ENCODE results near the gene HMCN1. TPM values are rescaled to one million over a fixed set of nuclear protein-coding genes. Genes with fewer than 3 reads are reported as not detected.
A peak's percentile ranks its signal among the peaks of the same experiment; 100 is the strongest.

HMCN1 gene
- total RNA-seq, 1 experiment from 2014 or later: 0.63 TPM

DNA sequence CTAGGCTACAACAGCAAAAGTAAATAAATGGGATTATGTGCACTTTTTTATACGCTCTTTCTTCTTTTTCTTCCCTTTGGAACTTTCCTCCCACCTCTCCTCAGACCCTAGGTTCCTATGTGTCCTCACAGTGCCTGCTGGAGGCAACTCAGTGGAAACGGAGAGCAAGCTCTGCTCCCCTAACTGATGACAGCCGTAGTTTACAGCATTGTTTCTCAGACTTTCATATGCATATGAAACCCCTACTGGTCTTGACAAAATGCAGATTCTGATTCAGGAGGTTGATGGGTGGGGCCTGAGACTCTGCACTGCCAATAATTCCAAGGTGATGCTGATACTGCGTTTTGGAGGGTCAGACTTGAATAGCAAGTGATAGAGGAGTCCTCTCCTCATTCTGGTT, 34.3 kb upstream of the HMCN1 start:
- Histone ChIP-seq H3K9me2 (replicated peaks; ENCODE audit: insufficient read depth, low read length) (no peaks in the 10 kb centered on the region), H3K4me1 (ENCODE audit: low read length) (no peaks in the 10 kb centered on the region; the same call in 1 of the 2 replicates), H3K79me2 (ENCODE audit: low read length) (no peaks in the 10 kb centered on the region), H4K20me1 (ENCODE audit: insufficient read depth, low read depth, low read length) (no peaks in the 10 kb centered on the region), H3K36me3 (ENCODE audit: insufficient read depth, low read length) (no peaks in the 10 kb centered on the region), H3K27ac (ENCODE audit: low read length) (no peak overlapping the region), H3K4me2 (ENCODE audit: low read depth, low read length, poor library complexity, severe bottlenecking) (no peak overlapping the region), H2AFZ (ENCODE audit: low read length) (no peak overlapping the region), H3K4me3 (ENCODE audit: low read length) (no peak overlapping the region), H3K27me3 (ENCODE audit: low read length) (no peaks in the 10 kb centered on the region), H3K9ac (ENCODE audit: low read length) (no peak overlapping the region), H3K9me3 (ENCODE audit: low read length) (no peaks in the 10 kb centered on the region)
- DNase-seq: no peak

DNA sequence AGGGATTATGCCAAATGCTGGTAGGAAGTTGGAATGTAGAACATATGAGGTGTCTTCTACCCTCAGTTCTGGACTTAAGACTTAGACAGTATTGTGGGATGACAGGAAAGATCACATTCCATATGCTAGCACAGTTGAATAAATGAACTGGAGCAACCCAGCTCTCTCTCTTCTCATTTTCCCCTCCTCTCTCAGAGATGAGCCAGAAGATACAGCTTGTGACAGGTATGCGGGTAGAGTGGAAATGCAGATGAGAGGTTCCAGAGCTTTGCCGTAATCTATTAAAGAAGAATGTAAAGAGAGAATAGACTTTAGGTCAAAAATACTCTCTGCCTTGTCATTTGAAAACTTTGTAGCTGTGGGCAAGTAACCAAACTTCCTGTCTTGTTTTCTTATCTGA, 32.5 kb upstream of the HMCN1 start:
- Histone ChIP-seq H3K27ac (ENCODE audit: low read length) (no peak overlapping the region), H3K4me1 (ENCODE audit: low read length) (no peaks in the 10 kb centered on the region; the same call in 1 of the 2 replicates), H3K27me3 (ENCODE audit: low read length) (no peaks in the 10 kb centered on the region), H3K4me3 (ENCODE audit: low read length) (no peak overlapping the region), H3K9me3 (ENCODE audit: low read length) (no peaks in the 10 kb centered on the region), H3K4me2 (ENCODE audit: low read depth, low read length, poor library complexity, severe bottlenecking) (no peak overlapping the region), H3K9ac (ENCODE audit: low read length) (no peak overlapping the region), H3K79me2 (ENCODE audit: low read length) (no peaks in the 10 kb centered on the region), H3K9me2 (replicated peaks; ENCODE audit: insufficient read depth, low read length) (no peaks in the 10 kb centered on the region), H4K20me1 (ENCODE audit: insufficient read depth, low read depth, low read length) (no peaks in the 10 kb centered on the region), H3K36me3 (ENCODE audit: insufficient read depth, low read length) (no peaks in the 10 kb centered on the region), H2AFZ (ENCODE audit: low read length) (no peak overlapping the region)
- no peak for DNase-seq

DNA sequence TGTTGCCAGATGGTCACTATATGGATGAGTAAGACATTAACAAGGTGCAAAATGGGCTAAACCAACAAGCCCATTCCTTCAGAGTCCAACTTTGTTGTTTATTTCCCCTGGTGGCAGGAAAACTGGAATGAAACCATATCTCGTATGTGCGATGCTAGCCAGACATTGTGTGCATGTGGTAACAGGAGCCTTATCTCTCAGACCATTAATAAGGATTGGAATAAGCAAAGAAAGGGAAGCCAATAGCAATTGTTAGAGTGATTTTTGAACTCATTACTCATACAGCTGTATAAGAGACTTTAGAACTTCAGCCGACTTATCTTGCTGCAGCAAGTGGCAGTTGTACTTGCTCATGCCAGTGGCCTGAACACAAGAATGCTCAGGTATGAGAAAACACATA, 30.0 kb upstream of the HMCN1 start:
- H3K9me2 ChIP-seq (replicated peaks; ENCODE audit: insufficient read depth, low read length): no peaks in the 10 kb centered on the region
- no peaks in the 10 kb centered on the region for H4K20me1 ChIP-seq (ENCODE audit: insufficient read depth, low read depth, low read length)
- no peak overlapping the region for H3K9ac ChIP-seq (ENCODE audit: low read length)
- no peaks in the 10 kb centered on the region for H3K79me2 ChIP-seq (ENCODE audit: low read length)
- no peaks in the 10 kb centered on the region for H3K36me3 ChIP-seq (ENCODE audit: insufficient read depth, low read length)
- H2AFZ ChIP-seq (ENCODE audit: low read length): no peak overlapping the region
- no peaks in the 10 kb centered on the region for H3K9me3 ChIP-seq (ENCODE audit: low read length)
- no peak overlapping the region for H3K4me3 ChIP-seq (ENCODE audit: low read length)
- no peak overlapping the region for H3K4me2 ChIP-seq (ENCODE audit: low read depth, low read length, poor library complexity, severe bottlenecking)
- no peaks in the 10 kb centered on the region; the same call in 1 of the 2 replicates for H3K4me1 ChIP-seq (ENCODE audit: low read length)
- DNase-seq: no peak
- H3K27ac ChIP-seq (ENCODE audit: low read length): no peak overlapping the region
- no peaks in the 10 kb centered on the region for H3K27me3 ChIP-seq (ENCODE audit: low read length)

DNA sequence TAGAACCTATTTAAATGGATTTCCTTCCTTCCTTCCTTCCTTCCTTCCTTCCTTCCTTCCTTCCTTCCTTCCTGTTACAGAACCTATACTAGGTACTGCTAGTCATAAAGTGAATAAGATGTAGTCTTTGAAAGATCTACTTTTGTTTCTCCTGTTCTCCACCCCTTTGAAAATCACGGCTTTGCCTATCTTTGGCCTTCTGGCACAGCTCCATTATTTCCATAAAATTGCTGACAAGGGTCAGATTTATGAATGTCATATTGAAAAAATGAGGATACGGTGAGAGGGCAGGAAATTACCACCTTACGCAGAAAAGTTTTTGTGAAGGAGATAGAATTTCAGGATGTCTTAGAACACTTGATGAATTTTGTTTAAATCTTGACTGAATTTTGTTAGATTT, 18.1 kb upstream of the HMCN1 start:
- no peak overlapping the region for H3K4me2 ChIP-seq (ENCODE audit: low read depth, low read length, poor library complexity, severe bottlenecking)
- no peaks in the 10 kb centered on the region for H3K9me3 ChIP-seq (ENCODE audit: low read length)
- H4K20me1 ChIP-seq (ENCODE audit: insufficient read depth, low read depth, low read length): no peaks in the 10 kb centered on the region
- no peaks in the 10 kb centered on the region for H3K36me3 ChIP-seq (ENCODE audit: insufficient read depth, low read length)
- no peaks in the 10 kb centered on the region for H3K27me3 ChIP-seq (ENCODE audit: low read length)
- H3K79me2 ChIP-seq (ENCODE audit: low read length): no peaks in the 10 kb centered on the region
- no peak overlapping the region for H2AFZ ChIP-seq (ENCODE audit: low read length)
- no peak overlapping the region for H3K27ac ChIP-seq (ENCODE audit: low read length)
- H3K9me2 ChIP-seq (replicated peaks; ENCODE audit: insufficient read depth, low read length): no peaks in the 10 kb centered on the region
- H3K9ac ChIP-seq (ENCODE audit: low read length): no peak overlapping the region
- H3K4me3 ChIP-seq (ENCODE audit: low read length): no peak overlapping the region
- no peaks in the 10 kb centered on the region for H3K4me1 ChIP-seq (ENCODE audit: low read length)
- no peak for DNase-seq

DNA sequence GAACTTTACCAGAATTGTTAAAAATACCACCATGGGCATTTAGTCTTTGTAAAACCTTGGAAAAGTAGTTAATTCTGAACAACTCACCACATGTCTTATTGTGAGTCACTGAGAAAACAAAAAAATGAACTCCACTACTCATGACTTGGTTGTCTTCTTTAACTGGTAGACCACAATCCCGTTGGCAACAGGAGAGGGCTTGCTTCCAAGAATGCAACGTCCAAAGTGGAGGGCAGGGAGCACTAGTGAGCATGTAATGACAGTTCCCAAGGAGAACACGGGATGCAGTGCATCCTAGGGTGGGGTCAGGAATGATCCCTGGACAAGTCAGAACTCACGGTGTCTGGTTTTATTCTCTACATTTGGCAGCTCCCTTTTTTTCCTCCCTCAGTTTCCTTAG, 15.2 kb upstream of the HMCN1 start:
- Histone ChIP-seq H3K79me2 (ENCODE audit: low read length) (no peaks in the 10 kb centered on the region), H3K9ac (ENCODE audit: low read length) (no peak overlapping the region), H3K4me3 (ENCODE audit: low read length) (no peak overlapping the region), H2AFZ (ENCODE audit: low read length) (no peak overlapping the region), H3K9me3 (ENCODE audit: low read length) (no peaks in the 10 kb centered on the region), H3K9me2 (replicated peaks; ENCODE audit: insufficient read depth, low read length) (no peaks in the 10 kb centered on the region), H3K36me3 (ENCODE audit: insufficient read depth, low read length) (no peaks in the 10 kb centered on the region), H3K27ac (ENCODE audit: low read length) (no peak overlapping the region), H4K20me1 (ENCODE audit: insufficient read depth, low read depth, low read length) (no peaks in the 10 kb centered on the region), H3K4me1 (ENCODE audit: low read length) (no peaks in the 10 kb centered on the region), H3K27me3 (ENCODE audit: low read length) (no peaks in the 10 kb centered on the region), H3K4me2 (ENCODE audit: low read depth, low read length, poor library complexity, severe bottlenecking) (no peak overlapping the region)
- DNase-seq: no peak

DNA sequence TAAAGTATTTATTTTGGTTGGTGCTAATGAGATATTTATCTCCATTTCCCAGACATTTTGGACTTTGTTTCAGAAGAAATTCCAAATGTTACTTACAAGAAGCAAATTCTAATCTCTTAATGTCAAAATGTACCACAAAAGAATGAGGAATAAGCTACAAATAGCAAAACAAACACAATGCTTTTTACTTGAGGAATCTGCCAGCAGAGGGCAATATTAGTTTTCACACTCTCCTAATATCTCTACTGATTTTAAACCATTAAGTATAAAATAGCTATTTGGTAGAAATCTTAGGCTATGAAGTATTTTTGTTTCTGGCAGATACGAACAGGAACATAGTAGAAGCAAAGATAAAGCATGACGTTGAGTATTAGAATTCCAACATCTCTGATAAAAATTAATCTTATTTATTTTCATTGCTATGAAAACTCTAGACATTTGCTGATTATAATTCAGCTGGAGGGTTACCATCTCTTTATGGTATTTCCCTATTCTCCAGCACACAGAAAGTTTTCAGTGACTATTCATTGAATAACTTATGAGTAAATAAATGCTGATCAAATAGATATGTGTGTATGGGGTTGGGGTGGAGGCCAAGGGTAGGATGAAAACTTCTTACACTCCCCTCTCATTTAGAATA, 13.4 kb upstream of the HMCN1 start:
- Histone ChIP-seq H3K36me3 (ENCODE audit: insufficient read depth, low read length) (no peaks in the 10 kb centered on the region), H3K27ac (ENCODE audit: low read length) (no peak overlapping the region), H3K9me2 (replicated peaks; ENCODE audit: insufficient read depth, low read length) (no peaks in the 10 kb centered on the region), H3K4me2 (ENCODE audit: low read depth, low read length, poor library complexity, severe bottlenecking) (no peak overlapping the region), H3K9ac (ENCODE audit: low read length) (no peak overlapping the region), H3K9me3 (ENCODE audit: low read length) (no peaks in the 10 kb centered on the region), H4K20me1 (ENCODE audit: insufficient read depth, low read depth, low read length) (no peaks in the 10 kb centered on the region), H3K4me3 (ENCODE audit: low read length) (no peak overlapping the region), H3K27me3 (ENCODE audit: low read length) (no peaks in the 10 kb centered on the region), H3K79me2 (ENCODE audit: low read length) (no peaks in the 10 kb centered on the region), H3K4me1 (ENCODE audit: low read length) (no peaks in the 10 kb centered on the region), H2AFZ (ENCODE audit: low read length) (no peak overlapping the region)
- peak; percentile 69 for DNase-seq

DNA sequence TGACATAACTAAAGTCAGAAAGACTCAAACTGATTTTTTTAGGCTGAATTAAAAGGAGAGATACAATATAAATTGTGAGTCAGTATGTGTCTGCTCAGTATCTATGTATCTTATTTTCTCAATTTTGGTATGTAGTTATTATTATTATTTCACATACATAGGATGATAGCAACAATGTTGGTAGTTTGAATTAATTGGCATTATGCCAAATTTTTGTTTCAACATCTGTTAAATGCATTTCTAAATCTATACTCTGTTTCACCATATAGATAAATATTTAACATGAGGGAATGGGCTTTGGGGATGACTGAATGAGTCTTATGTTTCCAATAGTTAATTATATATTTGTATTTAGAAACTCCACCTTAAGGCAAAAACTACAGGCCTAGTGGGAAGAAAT, 12.6 kb upstream of the HMCN1 start:
- Histone ChIP-seq H3K36me3 (ENCODE audit: insufficient read depth, low read length) (no peaks in the 10 kb centered on the region), H3K27ac (ENCODE audit: low read length) (no peak overlapping the region), H3K79me2 (ENCODE audit: low read length) (no peaks in the 10 kb centered on the region), H3K9me3 (ENCODE audit: low read length) (no peaks in the 10 kb centered on the region), H3K27me3 (ENCODE audit: low read length) (no peaks in the 10 kb centered on the region), H3K4me3 (ENCODE audit: low read length) (no peak overlapping the region), H3K9ac (ENCODE audit: low read length) (no peak overlapping the region), H3K9me2 (replicated peaks; ENCODE audit: insufficient read depth, low read length) (no peaks in the 10 kb centered on the region), H3K4me1 (ENCODE audit: low read length) (no peaks in the 10 kb centered on the region), H4K20me1 (ENCODE audit: insufficient read depth, low read depth, low read length) (no peaks in the 10 kb centered on the region), H3K4me2 (ENCODE audit: low read depth, low read length, poor library complexity, severe bottlenecking) (no peak overlapping the region), H2AFZ (ENCODE audit: low read length) (no peak overlapping the region)
- no peak for DNase-seq

DNA sequence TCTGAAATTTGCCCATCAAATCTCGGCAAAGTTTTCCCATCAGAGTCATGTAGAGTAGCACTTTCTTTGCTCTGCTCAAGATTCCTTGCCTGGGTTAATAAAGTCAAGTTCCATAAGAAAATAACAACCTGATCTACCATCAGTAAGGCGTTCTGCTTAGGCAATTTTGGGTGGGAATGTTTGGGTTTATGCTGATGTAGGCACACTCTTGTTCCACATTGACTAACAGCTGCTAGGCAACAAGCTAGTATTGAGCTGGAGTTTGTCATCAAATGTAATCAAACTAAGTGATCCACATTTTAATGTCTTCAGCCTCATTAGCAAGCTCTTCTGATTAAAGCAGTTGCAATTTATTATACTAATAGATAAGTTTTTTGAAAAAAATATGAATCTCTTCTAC, 12.1 kb upstream of the HMCN1 start:
- H3K4me3 ChIP-seq (ENCODE audit: low read length): no peak overlapping the region
- no peaks in the 10 kb centered on the region for H3K9me3 ChIP-seq (ENCODE audit: low read length)
- no peak overlapping the region for H3K27ac ChIP-seq (ENCODE audit: low read length)
- no peaks in the 10 kb centered on the region for H3K9me2 ChIP-seq (replicated peaks; ENCODE audit: insufficient read depth, low read length)
- H3K4me2 ChIP-seq (ENCODE audit: low read depth, low read length, poor library complexity, severe bottlenecking): no peak overlapping the region
- no peak for DNase-seq
- H3K36me3 ChIP-seq (ENCODE audit: insufficient read depth, low read length): no peaks in the 10 kb centered on the region
- no peak overlapping the region for H3K9ac ChIP-seq (ENCODE audit: low read length)
- H2AFZ ChIP-seq (ENCODE audit: low read length): 0 out of 2 replicates have a peak overlapping the region, but pooled peaks have one; percentile 31
- no peaks in the 10 kb centered on the region for H3K79me2 ChIP-seq (ENCODE audit: low read length)
- H3K27me3 ChIP-seq (ENCODE audit: low read length): no peaks in the 10 kb centered on the region
- H3K4me1 ChIP-seq (ENCODE audit: low read length): no peaks in the 10 kb centered on the region
- no peaks in the 10 kb centered on the region for H4K20me1 ChIP-seq (ENCODE audit: insufficient read depth, low read depth, low read length)

All from Karpas-422 (cell line).